Transverse colon (tissue), 4 donors: ENCODE data around the gene SGF29. TPM values are rescaled to one million over a fixed set of nuclear protein-coding genes. Genes with fewer than 3 reads are reported as not detected.

Experiments
- DNase-seq: peaks from one replicate; pipeline ENCODE4 v3.0.0-alpha.2; 2019
- H3K27ac ChIP-seq, 4 donors: fragments of 200-600 bp; sonication (generic); 2 replicates each; pipeline ENCODE4 v1.5.1; 2016 to 2018; ENCODE audit warnings: inconsistent platforms in 4 of 4
- H3K27me3 ChIP-seq: fragments of 200-600 bp; sonication (generic); 2 replicates; pipeline ENCODE4 v1.5.1; 2017; ENCODE audit warnings: inconsistent platforms
- H3K36me3 ChIP-seq, 4 donors: fragments of 200-600 bp; sonication (generic); 2 replicates each; pipeline ENCODE4 v1.5.1; 2017 to 2019; ENCODE audit warnings: inconsistent platforms in 4 of 4
- H3K4me1 ChIP-seq, 4 donors: fragments of 200-600 bp; sonication (generic); 2 replicates each; pipeline ENCODE4 v1.5.1; 2017 to 2020; ENCODE audit warnings: inconsistent platforms in 4 of 4
- H3K4me3 ChIP-seq, 4 donors: fragments of 200-600 bp; sonication (generic); 1 replicate in 1 of 4; 2 replicates in 3 of 4; pipeline versions ENCODE4 v1.5.1 to v1.6.1; 2017 to 2019; ENCODE audit warnings: inconsistent platforms in 4 of 4
- H3K9me3 ChIP-seq, 2 donors: fragments of 200-600 bp; sonication (generic); 2 replicates each; pipeline ENCODE4 v1.5.1; 2017 to 2019; ENCODE audit warnings: inconsistent platforms in 2 of 2
- CTCF ChIP-seq, 5 experiments: fragments of 200-600 bp in 3 of 5; fragments of 450-650 bp in 2 of 5; sonication (generic) in 3 of 5; IDR thresholded peaks; 1 replicate in 2 of 5; 2 replicates in 3 of 5; pipeline ENCODE4 v1.5.1; 2016 to 2017; ENCODE audit warnings: antibody characterized with exemption in 5 of 5, inconsistent platforms in 3 of 5, mild to moderate bottlenecking in 2 of 5, moderate library complexity in 1 of 5
- EP300 ChIP-seq: sonication (generic); formaldehyde crosslinking; IDR thresholded peaks from one replicate; pipeline ENCODE4 v1.6.1; 2017; ENCODE audit warnings: antibody characterized with exemption, low read depth
- POLR2A ChIP-seq: fragments of 450-650 bp; IDR thresholded peaks from one replicate; pipeline ENCODE4 v1.6.1; 2016; ENCODE audit warnings: antibody characterized with exemption, mild to moderate bottlenecking, moderate library complexity
- POLR2AphosphoS5 ChIP-seq, 3 donors: sonication (generic); formaldehyde crosslinking; IDR thresholded peaks; one replicate each; pipeline ENCODE4 v1.6.1; 2016; ENCODE audit warnings: antibody characterized with exemption in 3 of 3
- WGBS, 2 donors: methylation state at CpG; one replicate each; pipeline ENCODE4 v1.1.5; 2018; ENCODE audit warnings: low coverage in 1 of 2; 5-methylcytosine and 5-hydroxymethylcytosine counted together
- in situ Hi-C, 4 donors: fragments of 200-750 bp; cut with MboI; loops; one replicate each; pipeline versions ENCODE4 v1.15.0 to v1.15.1; 2017; ENCODE audit warnings: low sequenced_read_pairs in 3 of 4, low pct_ligation_motif_present in 1 of 4, low pct_unique_long_range_greater_than_20kb in 1 of 4
- intact Hi-C: fragments of 100-400 bp; cut with DNase I; formaldehyde crosslinking; loops from one replicate; pipeline ENCODE4 v1.15.1; 2023; ENCODE audit warnings: low total_unique reads
- total RNA-seq, 4 donors: library from RNA; depleted of rRNA; stranded (reverse); fragments of >200 nt; gene quantifications; one replicate each; pipeline ENCODE4 v1.1.0, GENCODE V29; 2016

The SGF29 gene
- total RNA-seq, 4 donors from 2014 or later, result 22.1 to 95.0 (median 32.1) TPM

DNA sequence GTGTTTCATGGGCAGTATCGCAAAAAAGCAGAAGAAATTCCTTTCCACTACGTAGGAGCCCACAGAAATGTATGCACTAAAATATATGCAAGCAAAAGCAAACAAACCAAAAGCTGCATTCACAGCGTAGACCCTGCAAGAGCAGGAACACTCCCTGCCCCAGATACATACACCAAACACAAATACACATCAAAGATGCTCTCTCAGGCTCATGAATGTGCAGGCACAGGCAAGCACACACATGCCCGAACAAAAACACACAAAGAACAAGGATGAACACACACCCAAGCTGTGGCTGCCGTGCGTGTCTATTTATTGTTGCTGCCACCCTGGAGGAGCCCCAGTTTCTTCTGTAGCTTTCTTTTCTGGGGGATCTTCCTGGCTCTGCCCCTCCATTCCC lies 16.6 kb upstream of the SGF29 start:
- no peaks in the 10 kb centered on the region for H3K27me3 ChIP-seq
- intact Hi-C loops (no loop called here), in situ Hi-C loops (no loop called here)
- peak overlapping the region; percentile 91 to 95 (median 94) for H3K27ac ChIP-seq
- H3K4me3 ChIP-seq, result peak overlapping the region; percentile 26 to 61 (median 42)
- 26 to 50% methylated on average over 5 to 6 of the region's 6 CpGs for WGBS, 2 donors
- DNase-seq, result no peak
- no peaks in the 10 kb centered on the region for H3K9me3 ChIP-seq
- peaks cover 9 to 78% (median 37%) of the 10 kb centered on the region in 4 donors for H3K4me1 ChIP-seq
- no peak for TF ChIP-seq CTCF (IDR thresholded peaks at IDR 0.05)
- no peak for TF ChIP-seq POLR2A
- TF ChIP-seq EP300, result no peak
- TF ChIP-seq POLR2AphosphoS5 (IDR thresholded peaks at IDR 0.05), result no peak
- H3K36me3 ChIP-seq, result no peaks in the 10 kb centered on the region

DNA sequence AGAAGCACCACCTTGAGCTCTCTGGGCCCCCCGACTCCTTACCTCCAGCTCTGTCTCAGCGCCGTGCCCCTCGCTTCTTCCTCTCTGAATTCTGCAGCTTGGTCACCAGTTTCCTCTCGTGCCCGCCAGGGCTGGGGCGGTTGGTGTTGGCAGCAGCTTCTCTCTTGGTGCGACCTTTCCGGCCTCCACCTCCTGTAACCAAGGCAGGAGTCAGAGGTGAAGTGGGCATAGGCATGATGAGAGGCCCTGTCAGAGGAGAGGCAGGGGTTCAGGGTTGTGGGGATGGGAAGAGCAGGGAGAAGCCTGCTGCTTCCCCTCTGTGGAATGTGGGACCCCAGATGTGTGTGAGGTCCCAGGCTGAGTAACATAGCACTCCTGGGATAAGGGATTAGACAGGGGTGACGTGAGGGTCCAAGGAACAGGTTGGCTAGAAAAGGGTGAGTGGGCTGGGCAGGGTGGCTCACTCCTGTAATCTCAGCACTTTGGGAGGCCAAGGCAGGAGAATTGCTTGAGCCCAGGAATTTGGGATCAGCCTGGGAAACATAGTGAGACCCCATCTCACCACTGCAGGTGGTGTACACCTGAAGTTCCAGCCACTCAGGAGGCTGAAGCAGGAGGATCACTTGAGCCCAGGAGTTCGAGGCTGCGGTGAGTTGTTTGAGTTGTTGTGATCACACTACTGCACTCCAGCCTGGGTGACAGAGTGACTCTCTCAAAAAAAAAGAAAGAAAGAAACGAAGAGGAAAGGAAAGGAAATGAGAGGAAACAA lies 15.6 kb upstream of the SGF29 start:
- Histone ChIP-seq H3K9me3 (no peaks in the 10 kb centered on the region), H3K4me3 (peak overlapping the region; percentile 38 to 61 (median 50)), H3K4me1 (peaks cover under 1 to 76% (median 39%) of the 10 kb centered on the region in 4 donors), H3K27ac (peak overlapping the region; percentile 91 to 95 (median 94)), H3K36me3 (no peaks in the 10 kb centered on the region), H3K27me3 (no peaks in the 10 kb centered on the region)
- TF ChIP-seq CTCF (IDR thresholded peaks at IDR 0.05), result no peak
- no peak for TF ChIP-seq EP300
- TF ChIP-seq POLR2AphosphoS5 (IDR thresholded peaks at IDR 0.05), result no peak
- TF ChIP-seq POLR2A, result no peak
- intact Hi-C loops, result loop anchor here (1.0 kb wide), 1 partner anchor 47 kb away; no protein-coding TSS in a partner anchor
- DNase-seq, result peak; percentile 41
- in situ Hi-C loops, result no loop called here
- 0 to 52% methylated on average over 1 to 13 of the region's 13 CpGs for WGBS, 2 donors

DNA sequence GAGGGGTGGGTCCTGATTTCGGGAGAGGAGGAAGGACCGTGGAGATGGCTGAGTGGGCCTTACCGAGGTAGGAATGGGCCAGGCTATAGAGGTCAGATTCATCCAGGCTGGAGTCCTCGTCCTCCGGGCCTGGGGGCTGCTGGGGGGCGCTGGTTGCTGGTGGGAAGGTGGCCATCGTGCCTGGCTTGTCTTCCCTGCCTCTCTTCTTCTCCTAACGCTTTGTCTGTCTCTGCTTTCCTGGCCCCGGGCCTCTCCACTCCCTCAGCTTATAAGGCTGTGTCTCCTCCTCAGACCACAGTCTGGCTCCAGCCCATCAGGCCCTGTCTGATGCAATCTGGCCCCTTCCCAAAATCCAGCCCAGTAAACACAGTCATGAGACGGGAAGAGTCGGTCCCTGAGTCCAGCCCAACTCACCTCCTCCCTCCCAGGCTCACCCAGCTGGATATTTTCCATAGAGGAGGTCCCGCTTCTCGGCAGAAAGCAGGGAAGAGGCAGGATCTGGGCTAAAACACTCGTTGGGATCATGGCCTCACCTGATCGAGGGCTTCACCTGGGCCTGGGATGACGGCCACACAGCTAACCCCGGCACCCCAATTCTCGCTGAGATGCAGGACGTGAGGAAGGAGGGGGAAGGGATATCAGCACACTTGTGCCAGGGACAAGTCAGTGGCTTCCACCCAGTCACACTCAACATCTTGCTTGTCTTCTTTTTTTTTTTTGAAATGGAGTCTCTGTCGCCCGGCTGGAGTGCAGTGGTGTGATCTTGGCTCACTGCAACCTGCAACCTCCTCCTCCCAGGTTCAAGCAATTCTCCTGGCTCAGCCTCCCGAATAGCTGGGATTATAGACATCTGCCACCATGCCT lies 14.8 kb upstream of the SGF29 start, which contains the start of gene NUPR1:
TSS of gene NUPR1 (minus strand) at position 242 of the 864 bp plus-strand sequence. CDS start at position 175, 67 bp downstream.
- intact Hi-C loops (loop anchor here (1.0 kb wide), 1 partner anchor 48 kb away; no protein-coding TSS in a partner anchor), in situ Hi-C loops (no loop called here)
- Histone ChIP-seq H3K4me1 (peaks cover 0 to 75% (median 40%) of the 10 kb centered on the region in 4 donors), H3K27me3 (no peaks in the 10 kb centered on the region), H3K4me3 (peak within 1 kb of the TSS; percentile 38 to 61 (median 50)), H3K9me3 (no peaks in the 10 kb centered on the region), H3K36me3 (no peaks in the 10 kb centered on the region), H3K27ac (peak within 1 kb of the TSS; percentile 91 to 95 (median 94))
- 1 to 25% methylated on average over 6 to 22 of the region's 22 CpGs for WGBS, 2 donors
- peak; percentile 94 for DNase-seq
- TF ChIP-seq POLR2A (peak; percentile 90), POLR2AphosphoS5 (IDR thresholded peaks at IDR 0.05) (peak; percentile 87 to 93 (median 91)), CTCF (IDR thresholded peaks at IDR 0.05) (no peak), EP300 (peak; percentile 69)

- Histone ChIP-seq H3K9me3 (no peaks in the 10 kb centered on the region), H3K4me1 (peaks cover 0 to 66% (median 39%) of the 10 kb centered on the region in 4 donors), H3K36me3 (no peaks in the 10 kb centered on the region), H3K27ac (peak overlapping the region; percentile 91 to 95 (median 94)), H3K4me3 (no peak overlapping the region), H3K27me3 (no peaks in the 10 kb centered on the region)
- 69 to 81% methylated on average over 3 of the region's 3 CpGs for WGBS, 2 donors
- no peak for DNase-seq
- intact Hi-C loops (no loop called here), in situ Hi-C loops (loop anchor here in 1 of 4 donors (10.0 kb wide), 1 partner anchor 56 kb away; no protein-coding TSS in a partner anchor)
- TF ChIP-seq POLR2AphosphoS5 (IDR thresholded peaks at IDR 0.05) (no peak), EP300 (no peak), CTCF (IDR thresholded peaks at IDR 0.05) (no peak), POLR2A (no peak)
These were observed 13.4 kb upstream of the SGF29 start for GRCh38 chr16:28540346-28540745.
